Esophagus squamous epithelium (tissue), 5 donors: ENCODE results near the gene EN2. TPM values are rescaled to one million over a fixed set of nuclear protein-coding genes. Genes with fewer than 3 reads are reported as not detected.

Source experiments
- DNase-seq: peaks from one replicate; lab custom pipeline; 2025; lab: John Stamatoyannopoulos, UW
- H3K27ac ChIP-seq, 4 donors: fragments of 200-600 bp; sonication (generic); one replicate each; pipeline ENCODE4 v1.5.1; 2016 to 2019; ENCODE audit warnings: mild to moderate bottlenecking in 1 of 4
- H3K27me3 ChIP-seq, 4 donors: fragments of 200-600 bp; sonication (generic); 1 replicate in 3 of 4; 2 replicates in 1 of 4; pipeline versions ENCODE4 v1.5.1 to v1.6.0; 2017 to 2021; ENCODE audit warnings: antibody characterized with exemption in 1 of 4
- H3K36me3 ChIP-seq, 3 donors: fragments of 200-600 bp; sonication (generic); one replicate each; pipeline ENCODE4 v1.5.1; 2016 to 2019
- H3K4me1 ChIP-seq, 3 donors: fragments of 200-600 bp; sonication (generic); one replicate each; pipeline ENCODE4 v1.5.1; 2017 to 2019
- H3K4me3 ChIP-seq, 4 donors: fragments of 200-600 bp; sonication (generic); 1 replicate in 3 of 4; 2 replicates in 1 of 4; pipeline ENCODE4 v1.5.1; 2016 to 2019; ENCODE audit warnings: mild to moderate bottlenecking in 2 of 4, moderate library complexity in 1 of 4
- H3K9me3 ChIP-seq, 3 donors: fragments of 200-600 bp; sonication (generic); one replicate each; pipeline ENCODE4 v1.5.1; 2016 to 2019
- POLR2A ChIP-seq, 4 donors: fragments of 450-650 bp; IDR thresholded peaks; one replicate each; pipeline ENCODE4 v1.6.1; 2017; ENCODE audit warnings: antibody characterized with exemption in 4 of 4, mild to moderate bottlenecking in 4 of 4, moderate library complexity in 3 of 4
- WGBS, 2 donors: methylation state at CpG; one replicate each; pipeline ENCODE4 v1.1.5; 2018; 5-methylcytosine and 5-hydroxymethylcytosine counted together
- intact Hi-C: fragments of 100-400 bp; cut with DNase I; formaldehyde crosslinking; loops from one replicate; pipeline ENCODE4 v1.15.0; 2022
- total RNA-seq, 4 donors: library from RNA; depleted of rRNA; stranded (reverse); fragments of >200 nt; gene quantifications; one replicate each; pipeline ENCODE4 v1.1.0, GENCODE V29; 2016
- TF ChIP-seq, protein P1 (sequence below), 6 experiments: fragments of 450-650 bp in 4 of 6; fragments of 200-600 bp in 2 of 6; sonication (generic) in 2 of 6; IDR thresholded peaks; one replicate each; pipeline ENCODE4 v1.5.1; 2016 to 2019; ENCODE audit warnings: antibody characterized with exemption in 6 of 6, mild to moderate bottlenecking in 4 of 6, moderate library complexity in 4 of 6
- donor health status: DM: yes; HTN: yes; CAD: no.

The EN2 gene
- total RNA-seq, 4 donors from 2014 or later: under 0.01 TPM; not detected in 3

DNA sequence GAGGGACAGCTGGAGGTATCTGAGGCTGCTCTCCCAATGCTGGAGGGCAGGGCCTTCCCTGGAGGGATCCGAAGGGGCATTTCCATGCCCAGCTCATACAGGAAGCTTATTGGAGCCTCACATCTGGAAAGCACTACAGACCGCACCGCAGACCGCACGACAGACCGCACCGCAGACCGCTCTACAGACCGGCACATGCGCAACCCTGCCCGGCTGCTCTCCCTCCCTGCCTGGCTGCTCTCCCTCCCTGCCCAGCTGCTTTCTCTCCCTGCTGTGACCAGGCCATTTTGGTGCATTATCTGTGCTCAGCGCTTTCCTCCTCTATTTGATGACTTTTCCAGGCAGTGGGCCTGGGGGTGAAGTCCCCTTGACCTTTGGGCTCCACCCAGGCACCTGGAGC, 39.6 kb upstream of the EN2 start:
- Histone ChIP-seq H3K36me3 (no peaks in the 10 kb centered on the region), H3K4me3 (no peak overlapping the region), H3K4me1 (no peaks in the 10 kb centered on the region), H3K9me3 (no peaks in the 10 kb centered on the region), H3K27ac (no peak overlapping the region), H3K27me3 (peaks cover 0 to 72% (median 0%) of the 10 kb centered on the region in 4 donors)
- intact Hi-C loops: no loop called here
- WGBS, 2 donors: 85 to 86% methylated on average over 10 to 11 of the region's 12 CpGs
- TF ChIP-seq POLR2A (IDR thresholded peaks at IDR 0.05): no peak
- TF ChIP-seq, protein P1, sequence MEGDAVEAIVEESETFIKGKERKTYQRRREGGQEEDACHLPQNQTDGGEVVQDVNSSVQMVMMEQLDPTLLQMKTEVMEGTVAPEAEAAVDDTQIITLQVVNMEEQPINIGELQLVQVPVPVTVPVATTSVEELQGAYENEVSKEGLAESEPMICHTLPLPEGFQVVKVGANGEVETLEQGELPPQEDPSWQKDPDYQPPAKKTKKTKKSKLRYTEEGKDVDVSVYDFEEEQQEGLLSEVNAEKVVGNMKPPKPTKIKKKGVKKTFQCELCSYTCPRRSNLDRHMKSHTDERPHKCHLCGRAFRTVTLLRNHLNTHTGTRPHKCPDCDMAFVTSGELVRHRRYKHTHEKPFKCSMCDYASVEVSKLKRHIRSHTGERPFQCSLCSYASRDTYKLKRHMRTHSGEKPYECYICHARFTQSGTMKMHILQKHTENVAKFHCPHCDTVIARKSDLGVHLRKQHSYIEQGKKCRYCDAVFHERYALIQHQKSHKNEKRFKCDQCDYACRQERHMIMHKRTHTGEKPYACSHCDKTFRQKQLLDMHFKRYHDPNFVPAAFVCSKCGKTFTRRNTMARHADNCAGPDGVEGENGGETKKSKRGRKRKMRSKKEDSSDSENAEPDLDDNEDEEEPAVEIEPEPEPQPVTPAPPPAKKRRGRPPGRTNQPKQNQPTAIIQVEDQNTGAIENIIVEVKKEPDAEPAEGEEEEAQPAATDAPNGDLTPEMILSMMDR (IDR thresholded peaks at IDR 0.05): no peak
- no peak for DNase-seq

DNA sequence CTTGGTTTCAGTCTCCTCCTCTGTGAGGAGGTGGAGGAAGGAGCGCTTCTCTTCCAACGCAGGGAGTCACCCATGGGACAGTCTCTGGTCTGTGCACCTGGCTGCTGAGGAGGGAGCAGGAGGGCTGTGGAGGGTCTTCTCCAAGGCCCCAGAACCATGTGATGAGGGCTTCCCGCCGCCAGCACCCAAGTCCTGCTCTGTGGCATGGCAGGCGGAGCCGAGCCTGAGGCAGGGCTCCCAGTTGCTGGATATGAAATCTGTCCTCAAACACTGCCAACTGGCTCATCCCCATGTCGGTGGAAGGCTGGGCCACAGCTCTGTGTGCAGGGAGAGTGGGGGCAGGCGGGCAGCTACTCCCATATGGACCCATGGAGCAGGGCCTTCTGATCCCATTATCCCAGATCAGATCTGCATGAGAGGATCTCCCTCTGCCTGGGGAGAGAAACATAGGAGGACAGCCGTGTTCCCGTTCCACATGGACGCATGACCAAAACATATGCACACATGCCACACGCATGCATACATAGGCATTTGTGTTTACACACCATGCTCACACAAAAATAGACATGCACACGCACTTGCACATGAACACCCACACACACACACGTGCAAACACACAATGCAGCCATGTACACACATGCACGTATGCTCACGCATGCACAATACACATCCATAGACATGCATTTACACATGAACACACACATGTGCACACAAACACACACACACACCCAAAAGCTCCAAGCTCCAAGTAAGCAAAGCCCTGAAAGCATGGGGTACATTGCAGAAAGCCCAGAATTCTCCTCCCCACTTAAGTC, 38.8 kb upstream of the EN2 start:
- Histone ChIP-seq H3K4me3 (no peak overlapping the region), H3K9me3 (no peaks in the 10 kb centered on the region), H3K27me3 (peaks cover 0 to 80% (median 0%) of the 10 kb centered on the region in 4 donors), H3K4me1 (no peaks in the 10 kb centered on the region), H3K36me3 (no peaks in the 10 kb centered on the region), H3K27ac (no peak overlapping the region)
- WGBS, 2 donors: 78 to 84% methylated on average over 7 to 10 of the region's 16 CpGs
- TF ChIP-seq POLR2A (IDR thresholded peaks at IDR 0.05): no peak
- TF ChIP-seq, protein P1 (IDR thresholded peaks at IDR 0.05): no peak
- DNase-seq: no peak
- intact Hi-C loops: no loop called here

DNA sequence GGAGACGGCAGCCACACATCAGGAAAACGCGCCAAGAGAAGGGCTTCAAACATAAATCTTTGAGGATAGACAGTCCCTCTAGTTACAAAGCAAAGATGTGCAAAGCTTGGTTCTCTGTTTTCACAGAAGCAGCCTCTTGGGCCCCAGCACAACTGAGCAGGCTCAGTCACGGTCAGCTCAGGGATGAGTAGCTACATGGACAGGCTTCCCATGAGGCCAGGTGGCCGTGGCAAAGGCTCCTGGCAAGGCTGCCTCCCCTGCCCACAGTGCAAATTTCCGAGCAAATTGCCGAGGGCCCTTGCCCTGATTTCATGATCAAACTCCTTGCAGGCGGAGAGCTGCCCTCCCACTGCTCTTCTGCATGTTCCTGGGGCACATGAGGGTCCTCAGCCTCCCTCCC, 37.8 kb upstream of the EN2 start:
- H3K36me3 ChIP-seq: no peaks in the 10 kb centered on the region
- intact Hi-C loops: no loop called here
- 83 to 86% methylated on average over 3 to 7 of the region's 8 CpGs for WGBS, 2 donors
- H3K27ac ChIP-seq: no peak overlapping the region
- no peaks in the 10 kb centered on the region for H3K9me3 ChIP-seq
- H3K27me3 ChIP-seq: peaks cover 0 to 88% (median 0%) of the 10 kb centered on the region in 4 donors
- TF ChIP-seq POLR2A (IDR thresholded peaks at IDR 0.05): no peak
- TF ChIP-seq, protein P1 (IDR thresholded peaks at IDR 0.05): no peak
- no peak for DNase-seq
- no peaks in the 10 kb centered on the region for H3K4me1 ChIP-seq
- H3K4me3 ChIP-seq: no peak overlapping the region

DNA sequence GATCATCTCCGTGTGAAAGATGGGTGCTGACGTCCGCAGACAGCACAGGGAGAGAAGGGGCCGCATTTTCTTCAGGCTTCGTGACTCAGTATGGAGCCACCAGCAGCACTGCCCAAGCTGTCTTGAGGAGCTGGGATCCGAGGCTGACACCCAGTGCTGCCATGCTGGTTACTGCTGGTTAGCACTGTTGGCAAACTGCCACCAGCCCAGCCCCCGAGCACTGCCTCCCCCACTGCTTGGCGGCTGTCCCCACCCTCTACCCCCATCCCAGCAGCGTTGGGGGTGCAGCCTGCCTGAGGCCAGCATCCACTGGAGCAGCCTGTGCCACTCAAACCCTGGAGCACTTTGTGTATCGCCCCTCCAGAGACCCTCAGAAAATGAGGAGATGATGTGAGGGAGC, 35.8 kb upstream of the EN2 start:
- TF ChIP-seq, protein P1 (IDR thresholded peaks at IDR 0.05): no peak
- no peak for TF ChIP-seq POLR2A (IDR thresholded peaks at IDR 0.05)
- Histone ChIP-seq H3K4me1 (no peaks in the 10 kb centered on the region), H3K4me3 (no peak overlapping the region), H3K27me3 (peaks cover 0 to 89% (median 0%) of the 10 kb centered on the region in 4 donors), H3K9me3 (no peaks in the 10 kb centered on the region), H3K27ac (no peak overlapping the region), H3K36me3 (no peaks in the 10 kb centered on the region)
- DNase-seq: no peak
- WGBS, 2 donors: 60 to 78% methylated on average over 1 to 6 of the region's 10 CpGs
- intact Hi-C loops: no loop called here

DNA sequence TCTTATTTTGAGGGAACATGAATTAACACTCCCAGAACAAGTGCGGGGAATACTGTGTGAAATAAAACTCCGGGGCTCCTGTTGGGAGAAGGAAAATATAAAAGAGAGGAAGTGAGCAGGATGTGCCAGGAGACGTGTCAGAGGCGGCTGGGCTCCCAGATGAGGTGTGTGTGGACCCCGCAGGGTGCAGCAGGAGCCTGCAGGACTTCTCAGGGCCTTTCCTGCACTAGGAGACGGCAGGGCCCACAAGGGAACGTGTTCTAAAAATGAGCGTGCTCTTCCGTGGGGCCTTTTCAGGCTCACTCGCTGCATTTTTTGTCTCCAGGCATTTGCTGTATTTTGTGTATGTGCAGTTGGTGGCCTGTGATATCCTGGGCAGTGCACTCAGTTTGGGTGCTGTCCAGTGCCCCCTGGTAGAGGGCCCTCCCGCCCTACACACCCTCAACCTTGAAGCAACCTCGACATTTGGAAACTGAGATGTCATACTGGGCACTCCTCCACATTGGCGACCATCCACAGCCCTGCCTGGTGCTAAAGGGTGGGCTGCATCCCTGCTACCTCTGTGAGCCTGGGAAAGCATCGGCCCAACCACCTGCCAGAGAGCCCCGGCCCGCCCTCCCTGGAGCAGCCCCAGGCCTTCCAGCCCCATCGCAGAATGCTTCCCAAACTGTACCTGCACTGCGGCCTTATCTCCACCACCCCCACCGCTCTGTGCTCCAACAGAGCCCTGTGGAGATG, 35.2 kb upstream of the EN2 start:
- WGBS, 2 donors: 66 to 73% methylated on average over 12 to 15 of the region's 19 CpGs
- intact Hi-C loops: no loop called here
- Histone ChIP-seq H3K9me3 (no peaks in the 10 kb centered on the region), H3K36me3 (no peaks in the 10 kb centered on the region), H3K4me3 (no peak overlapping the region), H3K27ac (no peak overlapping the region), H3K27me3 (peaks cover 0 to 89% (median 0%) of the 10 kb centered on the region in 4 donors), H3K4me1 (no peaks in the 10 kb centered on the region)
- DNase-seq: no peak
- TF ChIP-seq, protein P1 (IDR thresholded peaks at IDR 0.05): no peak
- no peak for TF ChIP-seq POLR2A (IDR thresholded peaks at IDR 0.05)
